ENCODE data around the gene ARPP21.

The ARPP21 gene

GRCh38 chr3:35760146-35760545 lies 120.8 kb downstream of the ARPP21 start:
- TF ChIP-seq, protein P1, sequence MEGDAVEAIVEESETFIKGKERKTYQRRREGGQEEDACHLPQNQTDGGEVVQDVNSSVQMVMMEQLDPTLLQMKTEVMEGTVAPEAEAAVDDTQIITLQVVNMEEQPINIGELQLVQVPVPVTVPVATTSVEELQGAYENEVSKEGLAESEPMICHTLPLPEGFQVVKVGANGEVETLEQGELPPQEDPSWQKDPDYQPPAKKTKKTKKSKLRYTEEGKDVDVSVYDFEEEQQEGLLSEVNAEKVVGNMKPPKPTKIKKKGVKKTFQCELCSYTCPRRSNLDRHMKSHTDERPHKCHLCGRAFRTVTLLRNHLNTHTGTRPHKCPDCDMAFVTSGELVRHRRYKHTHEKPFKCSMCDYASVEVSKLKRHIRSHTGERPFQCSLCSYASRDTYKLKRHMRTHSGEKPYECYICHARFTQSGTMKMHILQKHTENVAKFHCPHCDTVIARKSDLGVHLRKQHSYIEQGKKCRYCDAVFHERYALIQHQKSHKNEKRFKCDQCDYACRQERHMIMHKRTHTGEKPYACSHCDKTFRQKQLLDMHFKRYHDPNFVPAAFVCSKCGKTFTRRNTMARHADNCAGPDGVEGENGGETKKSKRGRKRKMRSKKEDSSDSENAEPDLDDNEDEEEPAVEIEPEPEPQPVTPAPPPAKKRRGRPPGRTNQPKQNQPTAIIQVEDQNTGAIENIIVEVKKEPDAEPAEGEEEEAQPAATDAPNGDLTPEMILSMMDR (conservative IDR thresholded peaks at IDR 0.05; ENCODE audit: low read depth), result no peak
- CTCF ChIA-PET, result no interaction called here
- DNase-seq (ENCODE audit: low spot score), result no peak
- no peak overlapping the region for H3K27ac ChIP-seq
- POLR2A ChIA-PET (ENCODE audit: low non-redundant PET), result no interaction called here

DNA sequence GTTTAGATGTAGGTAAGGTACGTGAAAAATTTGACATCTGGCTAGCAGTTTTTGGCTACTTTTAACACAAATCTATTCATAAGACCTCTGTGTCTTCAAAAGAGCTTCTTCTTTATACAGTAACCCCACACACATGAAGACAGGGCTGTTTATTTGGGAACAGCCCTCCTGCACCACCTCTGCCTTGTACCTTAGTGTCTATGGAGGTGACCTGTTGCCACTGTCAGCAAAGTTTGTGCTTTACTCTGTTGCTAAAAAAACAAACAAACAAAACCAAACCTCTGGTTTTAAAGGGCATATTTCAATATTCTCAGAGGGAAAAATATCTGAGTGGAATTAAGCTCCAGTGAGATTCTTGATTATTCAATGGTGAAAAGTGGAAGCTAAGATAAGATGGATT lies 122.0 kb downstream of the ARPP21 start:
- CTCF ChIA-PET, result no interaction called here
- no peak overlapping the region for H3K27ac ChIP-seq
- DNase-seq (ENCODE audit: low spot score), result no peak
- TF ChIP-seq, protein P1 (conservative IDR thresholded peaks at IDR 0.05; ENCODE audit: low read depth), result no peak
- POLR2A ChIA-PET (ENCODE audit: low non-redundant PET), result no interaction called here

DNA sequence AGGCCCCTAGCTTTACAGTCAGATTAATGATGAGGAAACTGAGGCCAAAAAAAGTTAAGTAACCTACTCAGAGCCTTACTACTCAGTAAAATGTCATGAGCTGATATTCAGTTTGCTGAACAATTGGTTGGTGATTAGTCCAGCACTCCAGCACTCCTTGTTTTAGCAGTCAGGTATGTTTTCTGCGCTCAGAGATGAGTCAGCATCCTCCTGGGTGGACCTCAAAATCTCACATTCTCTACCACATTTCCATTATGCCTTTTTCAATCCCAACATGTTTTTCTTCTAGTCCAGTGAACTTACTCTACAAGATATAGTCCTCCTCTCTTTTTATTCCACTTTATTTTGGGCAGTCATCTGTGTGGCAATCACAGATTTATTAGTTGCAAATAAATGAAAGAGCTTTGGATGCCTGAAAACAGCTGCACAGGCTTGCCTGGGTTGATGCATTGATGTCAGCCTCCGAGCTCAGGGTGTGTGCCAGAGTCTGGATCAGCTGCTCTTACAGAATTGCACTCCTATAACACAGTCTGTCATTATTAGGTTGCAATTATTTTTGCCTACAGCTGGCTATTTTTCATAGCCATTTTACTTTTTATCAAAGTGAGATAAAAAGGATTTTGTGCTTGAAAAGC lies 133.2 kb downstream of the ARPP21 start:
- H3K27ac ChIP-seq, result no peak overlapping the region
- DNase-seq (ENCODE audit: low spot score), result no peak
- TF ChIP-seq, protein P1 (conservative IDR thresholded peaks at IDR 0.05; ENCODE audit: low read depth), result no peak
- ChIA-PET CTCF (no interaction called here), POLR2A (ENCODE audit: low non-redundant PET) (no interaction called here)

DNA sequence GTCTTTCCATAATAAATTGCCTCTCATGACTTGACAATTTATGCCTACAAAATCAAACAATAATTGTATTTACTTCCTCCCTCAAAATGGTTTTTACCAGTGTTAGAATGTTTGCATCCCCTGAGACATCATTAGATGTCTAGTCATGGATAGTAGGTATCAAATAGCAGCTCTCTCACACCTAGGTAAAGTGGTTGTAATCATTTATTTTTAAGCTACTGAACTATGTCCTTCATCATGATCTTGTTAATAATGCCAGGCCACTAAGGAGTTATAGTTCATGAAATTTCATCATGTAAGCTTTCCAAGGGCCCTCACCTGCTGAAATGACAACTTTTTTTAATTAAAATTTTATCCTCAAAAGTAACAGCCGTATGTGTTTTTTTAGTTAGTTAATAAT lies 134.1 kb downstream of the ARPP21 start:
- no peak for DNase-seq (ENCODE audit: low spot score)
- POLR2A ChIA-PET (ENCODE audit: low non-redundant PET), result no interaction called here
- H3K27ac ChIP-seq, result no peak overlapping the region
- TF ChIP-seq, protein P1 (conservative IDR thresholded peaks at IDR 0.05; ENCODE audit: low read depth), result no peak
- CTCF ChIA-PET, result no interaction called here

DNA sequence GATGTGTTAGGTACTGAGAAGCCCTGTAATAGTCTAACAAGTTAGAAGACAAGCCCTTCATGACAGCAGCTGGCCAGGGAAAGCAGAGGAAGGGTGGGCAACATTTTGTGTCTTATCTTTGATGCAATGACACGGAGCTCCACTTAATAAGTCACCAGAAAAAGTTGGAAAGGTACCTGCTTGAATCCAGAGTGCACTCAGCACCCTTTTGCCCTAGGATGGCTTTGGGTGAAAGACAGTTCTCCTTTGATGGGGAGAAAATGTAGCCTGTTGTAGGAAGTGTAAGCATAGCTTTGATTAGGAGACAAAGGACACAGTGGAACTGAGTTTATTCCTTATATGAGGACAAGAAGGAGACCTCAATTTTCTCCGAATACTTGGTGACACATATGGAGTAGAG lies 137.0 kb downstream of the ARPP21 start:
- CTCF ChIA-PET, result no interaction called here
- H3K27ac ChIP-seq, result no peak overlapping the region
- TF ChIP-seq, protein P1 (conservative IDR thresholded peaks at IDR 0.05; ENCODE audit: low read depth), result no peak
- POLR2A ChIA-PET (ENCODE audit: low non-redundant PET), result no interaction called here
- no peak for DNase-seq (ENCODE audit: low spot score)

DNA sequence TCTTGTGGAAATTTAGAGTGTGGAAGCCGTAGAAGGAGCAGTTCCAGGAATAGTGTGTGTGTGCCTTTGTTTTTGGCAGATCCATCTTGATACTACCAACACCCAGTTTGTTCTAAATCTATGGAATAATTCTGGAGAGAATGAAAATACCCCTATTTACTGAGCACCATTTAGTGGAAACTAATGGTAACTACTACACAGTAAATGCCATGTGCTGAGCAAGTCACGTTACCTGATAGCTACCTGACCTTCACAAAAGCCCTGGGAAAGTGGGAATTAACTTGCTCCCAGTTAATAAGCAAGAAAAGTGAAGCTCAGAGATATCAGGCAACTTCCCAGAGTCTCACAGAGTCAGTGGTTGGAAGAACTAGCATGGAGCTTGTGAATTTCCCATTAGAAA lies 137.7 kb downstream of the ARPP21 start:
- no peak overlapping the region for H3K27ac ChIP-seq
- TF ChIP-seq, protein P1 (conservative IDR thresholded peaks at IDR 0.05; ENCODE audit: low read depth), result no peak
- CTCF ChIA-PET, result no interaction called here
- POLR2A ChIA-PET (ENCODE audit: low non-redundant PET), result no interaction called here
- DNase-seq (ENCODE audit: low spot score), result no peak

Measured in RWPE1 (cell line).